Stimulated activated CD8-positive, alpha-beta memory T cell treated with anti-CD3 and anti-CD28 coated beads, Interleukin-15, amount 100 ng/mL, for 4 hours (primary cell): ENCODE measurements around the gene CASP1.
"Not testable (repeated sequence)": the region's sequence is repeated elsewhere in the genome, so short reads cannot be mapped to it uniquely, and the experiment has no call there.

Source experiments
- DNase-seq, 2 donors: peaks; one replicate each; pipeline ENCODE4 v3.0.0-alpha.2; 2020; ENCODE audit warnings: low read depth in 2 of 2

CASP1 gene

DNA sequence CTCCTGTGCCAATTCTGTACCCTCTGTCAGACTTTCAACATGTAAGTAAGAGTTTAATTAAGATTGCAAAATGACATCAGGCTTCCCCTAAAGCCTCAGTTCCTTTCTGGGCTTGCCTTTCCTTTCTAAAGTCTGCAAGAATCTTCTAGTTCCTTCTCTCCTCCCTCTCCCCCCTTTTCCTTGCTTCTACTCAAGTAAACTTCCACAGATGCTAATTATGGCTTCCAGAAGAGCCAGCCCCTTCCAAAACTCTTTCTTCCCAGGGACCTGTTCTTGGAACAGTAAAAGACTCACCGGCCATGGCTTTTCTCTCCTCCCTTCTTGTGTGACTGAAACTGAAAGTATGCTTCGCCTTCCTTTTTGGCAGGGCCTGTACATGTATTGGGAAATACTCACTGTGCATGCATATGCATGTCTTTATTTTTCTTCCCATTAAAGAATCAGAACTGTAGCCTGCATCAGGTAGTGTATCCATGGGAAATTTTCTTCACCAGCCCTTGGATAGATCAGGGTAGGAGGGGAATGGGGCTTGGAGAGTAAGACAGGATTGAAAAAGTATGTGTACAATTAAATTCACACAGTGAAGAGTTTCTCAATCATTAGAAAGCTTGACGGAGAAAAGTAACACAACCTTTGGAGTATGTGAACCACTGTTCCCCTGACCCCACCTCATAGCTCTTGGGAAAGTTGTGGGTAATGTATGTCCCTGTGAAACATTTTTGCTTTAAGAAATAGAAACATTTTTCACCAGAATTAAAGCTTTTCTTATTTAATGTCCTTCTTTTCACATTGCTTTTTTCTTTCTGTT is at the start of gene CASP1:
CASP1 (minus strand) TSS at position 332 of the 808 bp plus-strand sequence; CDS start at position 301, 31 bp downstream.
- DNase-seq, result peak in 1 of 2 donors; percentile 6

DNA sequence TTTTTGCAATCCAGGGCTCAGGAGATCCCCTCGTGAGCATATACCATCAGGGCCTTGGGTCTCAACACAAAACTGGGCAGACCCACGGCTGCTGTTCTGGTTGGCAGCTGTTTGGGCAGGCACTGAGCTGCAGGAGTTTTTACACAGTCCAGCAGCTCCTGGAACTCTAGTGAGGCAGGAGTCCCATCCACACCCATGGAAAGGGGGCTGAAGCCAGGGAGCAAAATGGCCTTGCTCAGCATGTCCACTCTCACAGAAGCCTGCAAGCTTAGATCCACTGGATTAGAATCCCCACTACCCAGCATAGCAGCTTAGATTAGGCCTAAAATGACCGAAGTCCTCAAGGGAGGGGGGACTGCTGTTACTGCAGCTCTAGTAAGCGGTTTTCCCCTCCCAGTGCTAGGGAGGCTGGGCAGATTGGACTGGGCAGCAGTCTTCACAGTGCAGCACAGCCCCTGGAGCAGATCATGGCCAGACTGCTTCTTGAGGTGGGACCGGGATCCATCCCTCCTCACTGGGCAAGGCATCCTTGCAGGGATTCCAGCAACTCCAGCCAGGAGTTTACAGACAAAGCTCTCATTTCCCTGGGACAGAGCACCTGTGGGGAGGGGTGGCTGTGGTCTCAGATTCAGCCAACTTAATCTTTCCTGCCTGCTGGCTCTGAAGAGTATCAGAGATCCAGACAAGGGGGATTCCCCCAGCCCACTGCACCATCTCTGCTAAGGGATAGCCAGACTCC is 46.6 kb upstream of the CASP1 start:
- no peak for DNase-seq

DNA sequence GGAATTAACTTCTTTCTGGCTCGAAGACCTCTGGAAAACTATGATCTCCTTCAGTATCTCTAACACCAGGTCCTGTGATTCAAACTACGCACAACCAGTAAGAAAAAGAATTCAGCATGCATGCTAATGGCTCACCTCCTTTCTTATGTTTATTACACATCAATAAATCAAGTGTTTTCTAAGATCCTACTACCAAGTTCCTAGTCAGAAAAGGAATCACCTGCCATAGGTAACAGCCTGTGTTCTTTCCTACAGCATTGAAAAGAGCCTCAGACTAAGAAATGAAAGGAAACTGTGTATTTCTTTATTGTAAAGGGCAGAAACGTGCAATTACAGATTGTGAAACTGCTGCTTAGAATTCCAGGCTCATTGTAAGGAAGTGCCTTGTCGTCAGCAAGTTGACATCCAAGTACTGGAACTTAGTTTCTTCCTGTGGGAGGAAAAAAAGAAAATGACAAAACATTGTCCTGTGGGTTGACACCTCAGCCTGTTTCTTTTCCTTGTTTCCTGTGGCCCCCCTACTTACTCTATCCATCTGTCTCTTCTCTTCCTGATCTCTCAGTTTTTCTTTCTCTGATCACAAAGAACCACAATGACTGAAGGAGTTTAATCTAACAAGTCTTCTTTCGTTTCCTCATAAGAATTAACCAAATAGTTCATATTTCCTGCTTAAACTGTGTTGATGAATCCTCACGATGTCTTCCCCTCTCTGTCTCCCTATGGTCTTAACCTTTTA is 45.4 kb upstream of the CASP1 start:
- not testable (repeated sequence) for DNase-seq

DNA sequence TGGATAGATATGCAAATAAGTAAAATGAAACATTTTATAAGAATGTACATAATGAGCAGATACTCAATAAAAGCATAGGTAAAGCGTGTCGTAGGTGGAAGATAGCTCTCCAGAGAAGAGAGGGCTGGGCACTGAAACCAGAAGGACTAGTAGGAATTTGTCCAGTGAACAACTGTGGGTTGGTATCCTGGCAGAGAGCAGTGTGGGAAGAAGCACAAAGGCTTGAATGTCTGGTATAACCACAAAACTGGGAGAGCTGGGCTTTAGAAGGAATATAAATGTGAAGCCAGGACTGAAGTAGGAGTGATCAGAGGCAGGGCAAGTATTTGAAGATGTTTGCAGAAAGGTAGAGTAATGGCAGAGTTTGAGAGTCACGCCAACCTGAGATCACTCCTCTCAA is 43.3 kb upstream of the CASP1 start:
- DNase-seq, result no peak

DNA sequence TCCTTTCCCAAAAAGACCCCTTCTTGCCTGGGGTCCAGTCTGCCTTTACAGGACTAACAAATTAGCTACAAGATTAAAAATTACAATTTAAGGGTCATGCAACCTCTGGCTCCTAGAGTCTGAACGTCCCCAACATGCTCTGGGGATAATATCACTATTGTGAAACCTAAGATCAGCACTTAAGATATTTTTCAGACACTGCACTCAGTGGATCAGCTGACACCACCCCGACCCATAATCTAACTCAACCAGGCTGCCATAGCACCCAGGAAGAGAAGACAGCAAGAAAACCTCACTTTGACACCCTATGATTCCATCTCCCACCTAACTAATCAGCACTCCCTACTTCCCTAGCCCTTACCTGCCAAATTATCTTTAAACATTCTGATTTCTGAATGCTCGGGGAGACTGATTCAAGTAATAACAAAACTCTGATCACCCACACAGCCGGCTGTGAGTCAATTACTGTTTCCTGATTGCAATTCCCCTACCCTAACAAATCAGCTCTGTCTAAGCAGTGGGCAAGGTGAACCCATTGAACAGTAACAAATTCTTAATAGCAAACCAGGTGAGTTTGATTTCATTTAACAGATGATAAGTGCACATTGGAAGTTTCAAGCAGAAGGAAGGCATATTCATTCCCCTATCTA is 42.3 kb upstream of the CASP1 start:
- DNase-seq, result not testable (repeated sequence)

DNA sequence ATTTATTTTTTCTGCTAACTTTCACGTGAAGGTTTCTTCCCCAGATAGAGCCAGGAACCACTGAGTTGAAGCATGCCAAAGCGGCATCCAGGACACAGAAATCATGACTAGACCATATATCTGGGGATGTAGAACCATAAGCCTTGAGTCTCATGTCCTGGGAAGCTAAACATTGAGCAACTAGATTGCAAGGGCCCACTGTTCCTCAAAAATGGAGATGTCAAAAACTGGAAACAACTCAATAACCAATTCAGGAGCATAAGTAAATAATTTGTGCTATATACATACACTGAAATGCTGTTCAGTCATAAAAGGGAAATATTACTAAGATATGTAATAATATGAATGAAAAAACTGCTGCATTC is 39.2 kb upstream of the CASP1 start:
- no peak for DNase-seq

DNA sequence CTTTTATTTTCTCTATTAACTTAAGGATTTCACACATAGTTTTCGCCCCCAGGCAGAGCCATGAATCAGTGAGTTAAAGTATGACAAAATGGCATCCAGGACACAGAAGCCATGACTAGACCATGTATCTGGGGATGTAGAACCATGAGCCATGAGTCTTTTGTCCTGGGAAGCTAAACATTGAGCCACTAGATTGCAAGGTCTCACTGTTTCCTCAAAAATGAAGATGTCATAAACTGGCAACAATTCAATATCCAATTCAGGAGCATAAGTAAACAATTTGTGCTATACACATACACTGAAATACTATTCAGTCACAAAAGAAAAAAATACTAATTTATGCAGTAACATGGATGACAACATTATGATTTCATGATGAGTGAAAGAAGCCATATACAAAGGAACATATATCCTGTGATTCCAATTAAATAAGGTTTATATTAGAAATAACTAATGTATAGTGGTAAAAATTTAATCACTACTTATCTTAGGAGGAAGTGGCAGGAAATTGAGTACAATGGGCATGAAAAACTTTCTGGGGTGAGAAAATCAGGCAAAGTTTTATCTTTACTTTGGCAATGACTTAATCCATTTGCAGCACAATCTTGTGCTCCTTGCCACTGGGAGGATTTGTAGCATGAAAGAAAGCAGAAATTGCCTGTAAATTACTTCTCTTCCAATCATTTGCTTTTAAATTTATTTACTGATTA is 38.7 kb upstream of the CASP1 start:
- DNase-seq, result no peak

DNA sequence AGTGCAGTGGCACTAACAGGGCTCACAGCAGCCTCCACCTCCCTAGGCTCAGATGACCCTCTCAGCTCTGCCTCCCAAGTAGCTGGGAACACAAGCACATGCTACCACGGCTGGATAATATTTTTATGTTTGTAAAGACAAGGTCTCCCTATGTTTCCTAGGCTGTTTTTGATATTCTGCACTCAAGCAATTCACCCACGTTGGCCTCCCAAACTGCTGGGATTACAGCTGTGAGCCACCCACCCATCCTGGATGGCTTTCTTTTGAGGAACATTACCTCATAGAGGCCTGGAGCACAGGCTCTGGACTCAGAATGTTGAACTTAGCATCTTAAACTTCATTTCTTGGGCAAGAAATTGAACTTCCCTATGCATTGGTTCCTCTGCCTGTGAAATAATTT is 37.1 kb upstream of the CASP1 start:
- not testable (repeated sequence) for DNase-seq

DNA sequence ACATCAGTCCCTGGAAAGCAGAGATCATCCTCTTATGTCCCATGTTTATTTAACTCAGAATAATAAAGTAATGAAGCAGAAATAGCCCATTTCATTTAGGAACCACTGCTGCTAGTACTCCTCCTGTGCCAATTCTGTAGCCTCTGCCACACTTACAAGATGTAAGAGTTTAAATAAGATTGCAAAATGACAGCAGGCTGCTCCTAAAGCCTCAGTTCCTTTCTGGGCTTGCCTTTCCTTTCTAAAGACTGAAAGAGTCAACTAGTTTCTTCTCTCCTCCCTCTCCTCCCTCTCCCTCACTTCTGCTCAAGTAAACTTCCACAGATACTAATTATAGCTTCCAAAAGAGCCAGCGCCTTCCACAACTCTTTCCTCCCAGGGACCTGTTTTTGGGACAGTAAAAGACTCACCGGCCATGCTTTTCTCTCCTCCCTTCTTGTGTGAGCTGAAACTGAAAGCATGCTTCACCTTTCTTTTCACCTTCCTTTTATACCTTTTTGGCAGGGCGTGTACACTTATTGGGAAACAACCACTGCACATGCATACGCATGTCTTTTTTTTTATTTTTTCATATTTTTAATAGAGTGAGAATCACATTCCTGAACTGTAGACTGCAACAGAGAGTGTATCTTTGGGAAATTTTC is 36.3 kb upstream of the CASP1 start:
- no peak for DNase-seq

DNA sequence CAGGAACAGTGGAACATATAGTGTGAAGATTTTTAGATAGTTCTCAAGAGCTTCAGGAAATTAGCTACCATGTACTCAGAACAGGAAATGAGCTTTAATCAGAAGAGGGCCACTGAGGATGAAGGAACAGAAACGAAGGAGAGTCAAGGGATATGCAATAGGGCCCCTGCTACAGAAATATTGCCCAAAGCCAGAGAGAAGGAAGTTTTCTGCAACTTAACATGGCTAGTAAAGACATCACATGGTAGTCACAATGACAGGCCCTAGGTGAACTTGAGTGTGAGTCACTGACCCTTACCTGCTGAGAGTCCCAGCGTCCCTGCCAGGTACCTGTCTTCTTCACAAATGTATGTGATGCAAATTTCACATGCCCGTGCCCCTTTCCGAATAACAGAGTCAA is 35.4 kb upstream of the CASP1 start:
- DNase-seq, result no peak

DNA sequence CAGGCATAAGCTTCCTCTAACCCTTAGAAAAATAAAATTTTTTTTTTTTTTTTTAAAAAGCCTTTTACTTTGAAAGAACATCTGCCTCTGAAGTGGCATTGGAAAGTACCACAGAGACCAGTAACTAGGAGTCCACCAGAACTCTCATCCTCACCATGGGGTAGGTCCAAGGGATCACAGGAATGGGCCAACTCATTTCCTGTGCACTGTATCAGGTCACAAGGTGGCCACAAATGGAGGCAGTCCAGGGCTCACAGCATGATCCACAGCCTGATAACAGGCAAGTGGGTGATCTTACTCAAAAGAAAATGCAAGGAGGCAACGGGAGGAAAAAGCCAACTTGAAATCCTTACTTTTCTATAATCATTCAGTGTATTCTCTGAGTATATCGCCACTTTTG is 34.8 kb upstream of the CASP1 start:
- DNase-seq, result not testable (repeated sequence)

DNA sequence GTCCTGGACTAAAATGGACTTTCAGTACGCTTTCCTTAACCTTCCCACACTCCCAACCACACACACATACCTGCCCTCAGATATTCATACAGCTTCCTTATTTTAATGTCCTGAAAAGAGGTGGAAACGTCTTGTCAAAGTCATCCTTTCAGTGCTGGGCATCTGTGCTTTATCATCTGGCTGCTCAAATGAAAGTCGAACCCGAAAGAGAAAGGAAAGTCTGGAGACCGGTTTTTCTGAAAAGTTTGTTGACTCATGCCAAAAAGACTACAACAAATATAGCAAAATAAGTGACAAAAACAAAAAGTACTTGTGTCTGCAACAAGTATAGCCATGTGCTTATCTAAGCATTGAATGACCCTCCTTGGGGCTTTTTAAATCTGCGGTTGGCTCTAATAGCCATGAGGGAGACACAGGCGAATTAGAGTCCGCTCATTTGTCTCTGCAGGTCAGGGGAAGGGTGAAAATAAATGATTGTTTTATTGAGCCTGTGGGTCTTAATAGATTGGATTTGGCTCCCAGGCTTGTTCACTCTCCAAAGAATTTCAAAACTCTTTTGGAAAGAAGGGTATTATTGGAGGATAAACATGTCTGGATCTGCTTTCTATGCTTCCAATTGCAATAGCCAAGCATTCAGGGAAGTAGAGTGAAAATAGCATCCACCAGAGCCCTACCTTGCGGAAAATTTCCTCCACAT is 28.4 kb upstream of the CASP1 start:
- DNase-seq, result not testable (repeated sequence)

DNA sequence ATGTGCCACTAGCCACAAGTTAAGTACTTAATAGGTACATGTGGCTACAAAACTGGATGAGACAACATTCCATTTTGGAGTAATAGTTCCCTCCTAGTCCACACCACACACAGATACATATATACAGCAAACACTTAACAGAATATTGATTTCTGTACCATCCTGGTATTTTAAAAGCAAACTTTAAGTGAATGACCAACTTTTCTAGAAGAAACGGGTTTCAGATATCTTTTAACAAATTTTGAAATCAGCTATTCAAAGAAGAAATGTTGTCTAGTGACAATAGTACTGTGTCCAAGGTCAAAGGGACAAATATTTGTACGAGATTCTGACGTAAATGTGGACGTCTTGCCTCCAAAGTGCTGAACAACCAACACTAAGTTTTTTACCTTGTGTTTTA is 22.5 kb upstream of the CASP1 start:
- no peak for DNase-seq

DNA sequence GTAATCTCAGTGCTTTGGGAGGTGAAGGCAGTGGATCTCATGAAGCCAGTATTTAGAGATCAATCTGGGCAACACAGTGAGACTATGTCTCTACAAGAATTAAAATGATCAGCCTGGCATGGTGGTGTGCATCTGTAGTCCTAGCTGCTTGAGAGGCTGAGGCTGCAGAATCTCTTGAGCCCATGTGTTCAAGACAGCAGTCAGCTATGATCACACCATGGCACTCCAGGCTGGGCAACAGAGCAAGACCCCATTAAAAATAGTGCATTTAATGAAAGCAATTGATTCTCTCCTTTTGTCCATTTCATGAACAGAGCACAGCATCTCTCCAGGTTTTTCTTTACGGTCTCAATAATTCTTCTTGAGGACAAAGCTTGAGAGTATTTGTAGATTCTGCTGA is 21.5 kb upstream of the CASP1 start:
- DNase-seq, result no peak

DNA sequence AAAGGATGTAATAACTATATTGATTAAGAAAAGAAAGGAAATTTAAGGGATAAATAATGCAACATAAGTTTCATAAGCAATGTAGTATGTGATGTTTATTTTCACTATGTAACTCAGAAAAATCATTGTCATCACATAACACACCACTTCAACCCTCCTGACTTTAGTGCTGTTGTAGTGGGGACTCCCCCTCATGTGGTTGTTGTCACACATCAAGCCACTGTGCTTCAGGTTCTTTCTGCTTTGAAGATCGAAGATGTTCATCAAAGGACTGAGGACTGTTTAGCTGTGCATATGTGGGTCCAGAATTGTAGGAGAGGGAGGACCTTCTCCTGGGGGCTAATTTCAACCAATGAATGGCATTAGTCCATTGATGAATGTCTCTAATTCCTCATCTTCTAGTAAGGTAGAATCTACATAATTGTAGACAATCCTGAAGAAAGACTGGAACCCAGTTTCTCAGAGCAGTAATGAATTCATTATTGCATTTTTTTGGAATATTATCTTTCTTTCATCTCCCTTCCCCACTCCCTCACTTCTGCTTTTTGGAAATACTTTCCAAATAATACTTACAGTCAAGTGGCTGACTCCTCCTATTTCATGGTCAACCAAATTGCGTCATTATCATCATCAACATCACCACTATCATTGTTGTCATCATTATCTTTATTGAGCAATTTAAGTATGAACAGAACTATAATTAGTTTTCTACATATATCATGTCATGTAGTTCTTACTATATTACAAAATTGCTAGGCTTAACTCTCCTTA is 20.0 kb upstream of the CASP1 start:
- DNase-seq, result no peak

DNA sequence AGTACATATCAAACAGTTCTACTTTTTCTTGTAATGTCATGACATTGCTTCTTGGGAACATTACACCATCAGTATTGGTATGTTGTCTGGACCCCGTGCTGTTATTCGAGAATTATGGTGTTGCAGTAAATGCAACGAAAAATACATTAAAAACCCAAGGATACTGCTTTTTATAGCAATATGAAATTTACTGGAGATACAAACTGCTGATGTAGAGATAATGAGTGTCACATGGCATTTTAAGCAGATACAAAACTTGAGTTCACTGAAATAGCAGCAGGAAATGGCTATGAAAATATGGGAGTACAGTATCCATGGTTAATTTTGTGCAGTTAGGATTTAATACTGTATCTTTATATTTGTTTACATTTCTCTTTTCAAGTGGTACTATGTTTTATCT is 17.5 kb upstream of the CASP1 start:
- no peak for DNase-seq

DNA sequence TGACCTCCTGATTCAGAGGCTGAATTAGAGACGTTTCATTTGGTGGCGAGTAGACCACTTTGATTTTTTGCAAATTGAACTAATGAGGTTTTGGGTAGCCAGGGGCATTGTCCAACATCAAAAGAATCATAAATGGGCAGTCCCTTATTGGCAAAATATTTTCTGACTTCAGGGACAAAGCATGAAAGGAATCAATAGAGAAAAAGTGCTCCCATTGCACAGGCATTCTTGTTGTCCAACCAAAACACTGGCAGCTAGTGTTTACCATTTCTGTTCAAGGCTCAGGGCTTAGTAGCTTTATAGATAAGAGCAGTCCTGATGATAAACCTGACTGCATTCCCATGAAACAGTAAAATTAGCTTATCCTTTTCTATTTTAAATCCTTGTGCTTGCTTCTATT is 16.6 kb upstream of the CASP1 start:
- no peak for DNase-seq

DNA sequence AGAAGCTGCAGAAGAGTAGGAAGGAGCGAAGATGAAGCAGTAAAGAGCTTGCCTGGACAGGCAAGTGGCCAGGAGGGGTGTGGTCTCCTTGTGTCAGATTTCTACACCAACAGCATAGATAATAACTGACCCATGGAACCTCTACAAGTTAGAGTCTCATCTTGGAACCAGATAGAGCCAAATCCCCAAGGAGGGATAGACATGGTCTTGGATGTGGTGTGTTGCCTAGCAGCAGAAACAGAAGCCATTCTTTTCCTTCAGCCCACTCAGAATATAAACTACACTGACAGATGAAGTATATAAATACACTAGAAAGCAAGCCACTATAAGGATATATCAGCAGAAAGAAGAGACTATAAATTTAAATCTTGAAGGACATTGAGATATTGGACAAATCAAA is 14.5 kb upstream of the CASP1 start:
- no peak for DNase-seq

DNA sequence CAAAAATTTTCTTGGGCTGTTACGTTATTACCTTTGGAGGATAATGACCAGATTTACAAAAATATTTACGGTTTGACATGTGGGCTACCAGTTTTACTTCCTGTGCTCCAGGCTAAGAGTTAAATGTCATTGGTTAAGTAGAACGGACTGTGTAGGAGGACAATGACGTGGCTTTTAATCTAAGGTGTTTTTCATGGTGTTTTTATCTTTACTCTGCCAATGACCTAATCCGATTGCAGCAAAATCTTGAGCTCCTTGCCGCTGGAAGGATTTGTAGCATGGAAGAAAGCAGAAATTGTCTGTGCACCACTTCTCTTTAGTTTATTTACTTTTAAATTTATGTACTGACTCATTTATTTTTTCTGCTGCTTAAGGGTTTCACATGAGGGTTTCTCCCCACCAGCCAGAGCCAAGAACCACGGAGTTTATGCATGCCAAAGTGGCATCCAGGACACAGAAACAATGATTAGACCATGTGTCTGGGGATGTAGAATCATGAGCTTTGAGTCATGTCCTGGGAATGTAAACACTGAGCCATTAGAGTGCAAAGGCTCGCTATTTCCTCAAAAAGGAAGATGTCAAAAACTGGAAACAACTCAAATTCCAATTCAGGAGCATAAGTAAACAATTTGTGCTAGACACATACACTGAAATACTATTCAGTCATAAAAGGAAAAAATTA is 12.1 kb upstream of the CASP1 start:
- no peak for DNase-seq
